OCI-LY1 (cell line): ENCODE data around the gene LIN7C.

Experiments
- H2AFZ ChIP-seq: fragments of 200-600 bp; sonication (generic), shearing (Covaris generic); 2 replicates; pipeline ENCODE4 v1.6.0; 2014; ENCODE audit warnings: antibody characterized with exemption, mild to moderate bottlenecking, low read length
- H3F3A ChIP-seq: fragments of 200-600 bp; sonication (generic), shearing (Covaris generic); 2 replicates; pipeline ENCODE4 v1.6.0; 2014; ENCODE audit warnings: mild to moderate bottlenecking, antibody characterized with exemption, low read length, moderate library complexity; ENCODE audit not compliant: insufficient read depth
- H3K27ac ChIP-seq: fragments of 200-600 bp; sonication (generic); 2 replicates; pipeline ENCODE4 v1.5.1; 2014; ENCODE audit warnings: low read length, mixed run types, mild to moderate bottlenecking, low read depth; ENCODE audit not compliant: poor library complexity, severe bottlenecking
- H3K27me3 ChIP-seq: fragments of 200-600 bp; sonication (generic); 2 replicates; pipeline ENCODE4 v1.6.0; 2014; ENCODE audit warnings: antibody characterized with exemption, mild to moderate bottlenecking, low read length, moderate library complexity; ENCODE audit not compliant: insufficient read depth
- H3K36me3 ChIP-seq: fragments of 200-600 bp; sonication (generic); 2 replicates; pipeline ENCODE4 v1.6.1; 2014; ENCODE audit warnings: mild to moderate bottlenecking, antibody characterized with exemption, low read length, moderate library complexity, mixed read lengths; ENCODE audit not compliant: insufficient read depth
- H3K4me1 ChIP-seq: fragments of 200-600 bp; sonication (generic); 2 replicates; pipeline ENCODE4 v1.5.1; 2014; ENCODE audit warnings: mild to moderate bottlenecking, low read length, moderate library complexity; ENCODE audit not compliant: insufficient read depth, severe bottlenecking
- H3K4me2 ChIP-seq: fragments of 200-600 bp; sonication (generic), shearing (Covaris generic); 2 replicates; pipeline ENCODE4 v1.6.1; 2014; ENCODE audit warnings: low read length
- H3K4me3 ChIP-seq: fragments of 200-600 bp; sonication (generic); 2 replicates; pipeline ENCODE4 v1.5.1; 2014; ENCODE audit warnings: low read length, low read depth, mild to moderate bottlenecking, mixed read lengths; ENCODE audit not compliant: poor library complexity, severe bottlenecking
- H3K79me2 ChIP-seq: fragments of 200-600 bp; shearing (Covaris generic); 2 replicates; pipeline ENCODE4 v1.6.1; 2016; ENCODE audit warnings: mixed run types, low read length, mixed read lengths; ENCODE audit not compliant: insufficient read depth
- H3K9ac ChIP-seq: fragments of 200-600 bp; sonication (generic), shearing (Covaris generic); 2 replicates; pipeline ENCODE4 v1.6.1; 2014; ENCODE audit warnings: mild to moderate bottlenecking, low read length, mixed read lengths
- H3K9me2 ChIP-seq: fragments of 200-600 bp; sonication (generic), shearing (Covaris generic); 2 replicates; pipeline ENCODE4 v1.6.1; 2014; ENCODE audit warnings: low read depth, mild to moderate bottlenecking, low read length, mixed read lengths
- H3K9me3 ChIP-seq: fragments of 200-600 bp; shearing (Covaris generic); 2 replicates; pipeline ENCODE4 v1.6.1; 2014; ENCODE audit warnings: low read length, mixed read lengths
- H4K20me1 ChIP-seq: fragments of 200-600 bp; sonication (generic), shearing (Covaris generic); 2 replicates; pipeline ENCODE4 v1.6.0; 2016; ENCODE audit warnings: mild to moderate bottlenecking, low read length; ENCODE audit not compliant: insufficient read depth
- EZH2 ChIP-seq: fragments of 200-600 bp; sonication (generic), shearing (Covaris generic); IDR thresholded peaks from 2 replicates; pipeline ENCODE4 v1.8.0; 2017; ENCODE audit warnings: borderline replicate concordance, mixed run types, mild to moderate bottlenecking, antibody characterized with exemption, low read length, moderate library complexity, mixed read lengths
- TF ChIP-seq, protein P1 (sequence below): fragments of 200-600 bp; sonication (generic), shearing (Covaris generic); IDR thresholded peaks from 2 replicates; pipeline ENCODE4 v1.5.1; 2017; ENCODE audit warnings: mild to moderate bottlenecking, antibody characterized with exemption, low read length, moderate library complexity, mixed read lengths

LIN7C gene

DNA sequence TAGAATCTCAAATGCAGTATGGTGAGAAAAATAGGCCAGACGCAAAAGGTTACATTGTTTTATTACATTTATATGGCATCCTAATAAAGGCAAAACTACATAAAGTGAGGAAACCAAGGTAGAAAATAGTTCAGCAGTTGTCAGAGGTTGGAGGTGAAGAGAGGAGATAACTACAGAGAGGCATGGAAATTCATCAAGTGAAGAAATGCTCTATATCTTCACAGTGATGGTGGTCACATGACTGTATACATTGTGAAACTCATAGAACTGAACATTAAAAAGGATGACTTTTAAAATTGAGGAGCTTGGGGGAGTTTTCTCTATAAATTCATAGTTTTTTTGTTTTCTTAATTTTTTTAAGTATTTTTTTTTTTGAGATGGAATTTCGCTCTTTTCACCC is 48.4 kb downstream of the LIN7C start:
- Histone ChIP-seq H3K36me3 (no peaks in the 10 kb centered on the region), H3K9me3 (no peaks in the 10 kb centered on the region), H3K4me3 (no peak overlapping the region), H4K20me1 (no peaks in the 10 kb centered on the region), H2AFZ (no peak overlapping the region), H3K27ac (no peak overlapping the region), H3K27me3 (no peaks in the 10 kb centered on the region), H3K9ac (no peak overlapping the region), H3K9me2 (no peaks in the 10 kb centered on the region), H3F3A (no peaks in the 10 kb centered on the region), H3K4me1 (no peaks in the 10 kb centered on the region), H3K4me2 (no peak overlapping the region), H3K79me2 (no peaks in the 10 kb centered on the region)
- TF ChIP-seq, protein P1, sequence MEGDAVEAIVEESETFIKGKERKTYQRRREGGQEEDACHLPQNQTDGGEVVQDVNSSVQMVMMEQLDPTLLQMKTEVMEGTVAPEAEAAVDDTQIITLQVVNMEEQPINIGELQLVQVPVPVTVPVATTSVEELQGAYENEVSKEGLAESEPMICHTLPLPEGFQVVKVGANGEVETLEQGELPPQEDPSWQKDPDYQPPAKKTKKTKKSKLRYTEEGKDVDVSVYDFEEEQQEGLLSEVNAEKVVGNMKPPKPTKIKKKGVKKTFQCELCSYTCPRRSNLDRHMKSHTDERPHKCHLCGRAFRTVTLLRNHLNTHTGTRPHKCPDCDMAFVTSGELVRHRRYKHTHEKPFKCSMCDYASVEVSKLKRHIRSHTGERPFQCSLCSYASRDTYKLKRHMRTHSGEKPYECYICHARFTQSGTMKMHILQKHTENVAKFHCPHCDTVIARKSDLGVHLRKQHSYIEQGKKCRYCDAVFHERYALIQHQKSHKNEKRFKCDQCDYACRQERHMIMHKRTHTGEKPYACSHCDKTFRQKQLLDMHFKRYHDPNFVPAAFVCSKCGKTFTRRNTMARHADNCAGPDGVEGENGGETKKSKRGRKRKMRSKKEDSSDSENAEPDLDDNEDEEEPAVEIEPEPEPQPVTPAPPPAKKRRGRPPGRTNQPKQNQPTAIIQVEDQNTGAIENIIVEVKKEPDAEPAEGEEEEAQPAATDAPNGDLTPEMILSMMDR = no peak
- TF ChIP-seq EZH2 = no peak

DNA sequence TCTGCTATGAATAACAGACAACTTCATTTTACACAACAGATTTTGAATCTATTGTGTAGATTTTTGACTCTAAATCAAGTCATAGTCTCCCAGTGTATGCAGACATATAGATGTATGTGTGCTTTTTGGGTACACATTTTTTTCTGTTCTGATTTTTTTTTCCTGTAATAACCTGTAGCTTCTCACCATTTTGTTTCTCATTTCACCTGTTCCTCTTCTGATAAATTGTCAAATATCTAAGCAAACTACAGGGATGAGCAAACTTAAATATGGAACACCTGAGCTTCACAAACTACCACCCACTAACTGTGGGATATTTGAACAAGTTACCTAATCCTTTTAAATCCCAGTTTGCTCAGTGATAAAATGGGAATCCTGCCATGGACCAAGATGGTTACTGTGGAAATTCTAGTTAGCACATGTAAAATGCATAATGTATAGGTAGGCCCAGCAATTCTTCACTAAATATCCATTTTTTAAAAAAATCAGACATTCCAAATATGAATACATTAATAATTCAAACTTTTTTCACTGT is 49.7 kb downstream of the LIN7C start:
- no peak overlapping the region for H3K9ac ChIP-seq
- TF ChIP-seq, protein P1 = no peak
- no peak for TF ChIP-seq EZH2

DNA sequence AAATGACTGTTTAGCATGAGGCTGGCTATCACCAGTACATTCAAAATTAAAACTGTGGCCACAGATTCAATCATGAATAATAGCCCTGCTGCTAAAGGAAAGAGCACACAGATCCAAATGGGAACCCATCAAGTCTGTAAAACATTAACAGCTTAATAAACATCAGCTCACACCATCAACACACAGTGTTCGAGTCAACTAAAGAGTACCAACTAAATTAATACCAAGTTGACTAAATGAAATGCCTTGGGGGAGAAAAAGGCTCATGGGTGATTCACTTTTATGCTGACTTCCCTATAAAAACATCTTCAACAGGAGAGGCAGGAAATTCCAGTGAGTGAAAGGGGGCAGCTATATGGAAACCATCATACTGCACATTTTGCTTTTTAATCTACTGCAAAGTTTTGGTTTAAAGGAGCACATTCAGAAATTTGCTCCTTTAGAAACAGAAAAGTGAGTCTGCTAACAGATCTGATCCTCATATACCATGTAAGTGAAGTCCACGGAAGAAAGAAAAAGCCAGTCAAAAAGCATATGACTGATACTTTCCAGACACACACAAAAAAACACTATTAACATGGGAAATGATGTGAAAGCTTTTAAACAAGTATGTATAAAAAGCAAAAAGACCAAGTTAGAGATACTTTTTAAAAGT is 50.3 kb downstream of the LIN7C start:
- Histone ChIP-seq H3K9me3 (no peaks in the 10 kb centered on the region), H3K27me3 (no peaks in the 10 kb centered on the region), H3K27ac (no peak overlapping the region), H3K79me2 (no peaks in the 10 kb centered on the region), H4K20me1 (no peaks in the 10 kb centered on the region), H2AFZ (no peak overlapping the region), H3K36me3 (no peaks in the 10 kb centered on the region), H3K4me2 (no peak overlapping the region), H3F3A (no peaks in the 10 kb centered on the region), H3K9me2 (no peaks in the 10 kb centered on the region), H3K4me1 (no peaks in the 10 kb centered on the region), H3K4me3 (no peak overlapping the region), H3K9ac (no peak overlapping the region)
- TF ChIP-seq, protein P1 = no peak
- TF ChIP-seq EZH2 = no peak

More for the DNA sequence above, 49.7 kb downstream of the LIN7C start:
- Histone ChIP-seq H4K20me1 (no peaks in the 10 kb centered on the region), H3K9me2 (no peaks in the 10 kb centered on the region), H2AFZ (no peak overlapping the region), H3K27ac (no peak overlapping the region), H3K36me3 (no peaks in the 10 kb centered on the region), H3K79me2 (no peaks in the 10 kb centered on the region), H3K9me3 (no peaks in the 10 kb centered on the region), H3K27me3 (no peaks in the 10 kb centered on the region), H3K4me2 (no peak overlapping the region), H3K4me1 (no peaks in the 10 kb centered on the region), H3K4me3 (no peak overlapping the region), H3F3A (no peaks in the 10 kb centered on the region)
